Dermis blood vessel endothelial cell (primary cell): Measurements from ENCODE around the gene MRPL57. TPM values are rescaled to one million over a fixed set of nuclear protein-coding genes. Genes with fewer than 3 reads are reported as not detected.
"Not testable (repeated sequence)": the region's sequence is repeated elsewhere in the genome, so short reads cannot be mapped to it uniquely, and the experiment has no call there.

Experiments
- DNase-seq: peaks from one replicate; pipeline ENCODE4 v3.0.0; 2010
- total RNA-seq: library from RNA; depleted of rRNA; stranded (reverse); fragments of >200 nt; gene quantifications from 2 replicates; pipeline ENCODE4 v1.2.3, GENCODE V29; 2014

MRPL57 gene
- total RNA-seq, result 25.9 and 26.3 TPM in 2 replicates

DNA sequence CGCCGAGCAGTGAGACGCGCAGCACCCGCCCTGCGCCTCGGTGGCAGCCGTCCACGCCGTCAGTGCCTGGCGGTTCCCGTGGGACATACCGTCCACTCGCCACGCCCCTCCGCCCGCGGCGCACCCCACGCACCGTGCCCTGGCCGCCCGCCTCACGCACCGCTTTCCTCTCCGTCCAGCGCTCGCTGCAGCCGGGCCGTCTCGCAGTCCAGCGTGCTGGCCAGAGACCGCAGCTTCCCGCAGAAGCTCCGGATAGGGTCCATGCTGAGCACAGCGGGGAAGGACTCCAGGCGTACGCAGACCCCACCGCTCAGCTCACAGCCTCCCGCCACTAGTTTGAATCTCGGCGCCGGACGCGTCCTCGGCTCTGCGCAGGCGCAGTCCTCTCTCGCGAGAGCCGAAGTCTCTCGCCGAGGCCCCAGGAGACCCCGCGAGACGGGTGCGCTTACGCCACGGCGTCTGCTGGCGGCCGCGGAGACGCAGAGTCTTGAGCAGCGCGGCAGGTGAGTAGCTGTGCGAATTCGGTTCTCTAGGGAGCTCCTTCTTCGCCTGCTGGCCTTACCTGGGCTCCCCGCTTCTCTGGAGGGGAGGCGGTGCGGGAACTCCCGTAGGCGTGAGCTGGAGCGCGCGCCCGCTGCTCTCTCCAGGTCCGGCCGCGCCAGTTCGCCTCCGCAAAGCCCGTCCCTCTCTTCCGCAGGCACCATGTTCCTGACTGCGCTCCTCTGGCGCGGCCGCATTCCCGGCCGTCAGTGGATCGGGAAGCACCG, at the start of gene MRPL57, which contains the start of gene SKA3:
Gene MRPL57, plus strand, starts transcription at position 444 of the 767 bp plus-strand sequence. Its CDS starts 259 bp downstream, at position 703.
Gene SKA3, minus strand, starts transcription at position 338 of the 767 bp plus-strand sequence. Its CDS starts 75 bp downstream, at position 263.
- peak; percentile 96 for DNase-seq

DNA sequence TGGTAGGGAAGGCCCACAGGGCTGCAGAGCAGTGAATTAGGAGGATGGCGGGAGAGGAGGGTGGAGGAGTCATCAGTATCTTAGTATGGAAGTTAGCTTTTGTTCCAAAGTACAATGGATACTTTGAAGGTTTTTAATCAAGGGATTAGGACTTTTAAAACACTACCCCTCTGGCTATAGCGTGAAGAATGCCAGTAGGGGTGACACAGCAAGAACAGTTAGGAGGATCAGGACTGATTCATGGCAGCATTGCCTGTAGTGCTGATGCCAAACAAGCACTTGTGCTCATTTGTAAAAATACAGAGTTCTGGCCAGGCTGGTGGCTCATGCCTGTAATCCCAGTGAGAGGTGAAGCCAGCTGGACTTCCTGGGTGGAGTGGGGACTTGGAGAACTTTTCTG, 46.3 kb upstream of the MRPL57 start:
- DNase-seq, result no peak

DNA sequence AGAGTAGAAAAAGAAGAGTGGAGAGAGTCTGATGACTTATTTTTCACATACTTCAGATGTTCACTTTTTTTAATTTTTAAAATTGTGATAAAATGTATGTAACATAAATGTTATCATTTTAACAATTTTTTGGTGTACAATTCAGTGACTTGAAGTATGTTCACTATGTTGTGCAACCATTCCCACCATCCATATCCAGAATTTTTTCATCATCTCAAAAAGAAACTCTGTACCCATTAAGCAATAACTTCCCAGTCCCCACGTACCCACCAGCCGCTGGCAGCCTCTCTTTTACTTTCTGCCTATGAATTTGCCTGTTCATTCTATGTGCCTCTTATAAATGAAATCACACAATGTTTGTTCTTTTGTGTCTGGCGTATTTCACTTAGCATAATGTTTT, 43.4 kb upstream of the MRPL57 start:
- DNase-seq, result no peak

DNA sequence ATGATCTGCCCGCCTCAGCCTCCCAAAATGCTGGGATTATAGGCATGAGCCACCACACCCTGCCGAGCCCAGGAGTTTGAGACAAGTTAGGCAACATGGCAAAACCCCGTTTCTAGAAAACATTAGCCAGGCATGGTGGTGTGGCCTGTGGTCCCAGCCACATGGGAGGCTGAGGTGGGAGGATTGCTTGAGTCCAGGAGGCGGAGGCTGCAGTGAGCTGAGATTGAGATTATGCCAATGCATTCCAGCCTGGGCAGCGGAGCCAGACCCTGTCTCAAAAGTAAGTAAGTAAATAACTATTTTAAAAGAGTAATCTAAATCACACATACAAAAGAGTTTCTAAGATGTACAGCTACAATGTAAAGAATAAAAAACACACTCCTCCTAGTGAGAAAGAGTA, 42.0 kb upstream of the MRPL57 start:
- no peak for DNase-seq

DNA sequence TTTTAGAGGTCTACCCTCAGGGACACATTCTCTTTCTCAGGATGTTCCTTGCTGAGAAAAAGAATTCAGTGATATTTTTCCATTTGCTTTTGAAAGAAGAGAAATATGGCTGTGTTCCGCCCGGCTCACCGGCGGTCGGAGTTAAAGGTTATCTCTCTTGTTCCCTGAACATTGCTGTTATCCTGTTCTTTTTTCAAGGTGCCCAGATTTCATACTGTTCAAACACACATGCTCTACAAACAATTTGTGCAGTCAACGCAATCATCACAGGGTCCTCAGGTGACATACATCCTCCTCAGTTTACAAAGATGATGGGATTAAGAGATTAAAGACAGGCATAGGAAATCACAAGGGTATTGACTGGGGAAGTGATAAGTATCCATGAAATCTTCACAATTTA, 40.6 kb upstream of the MRPL57 start:
- DNase-seq, result not testable (repeated sequence)

DNA sequence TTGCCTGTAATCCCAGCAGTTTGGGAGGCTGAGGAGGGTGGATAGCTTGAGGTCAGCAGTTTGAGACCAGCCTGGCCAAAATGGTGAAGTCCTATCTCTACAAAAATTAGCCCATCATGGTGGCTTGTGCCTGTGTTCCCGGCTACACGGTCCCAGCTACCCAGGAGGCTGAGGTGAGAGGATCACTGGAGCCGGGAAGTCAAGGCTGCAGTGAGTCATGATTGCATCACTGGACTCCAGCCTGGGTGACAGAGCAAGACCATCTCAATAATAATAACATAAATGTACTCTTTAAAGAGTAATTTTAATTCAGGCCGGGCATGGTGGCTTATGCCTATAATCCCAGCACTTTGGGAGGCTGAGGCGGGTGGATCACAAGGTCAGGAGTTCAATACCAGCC, 38.8 kb upstream of the MRPL57 start:
- peak; percentile 11 for DNase-seq

DNA sequence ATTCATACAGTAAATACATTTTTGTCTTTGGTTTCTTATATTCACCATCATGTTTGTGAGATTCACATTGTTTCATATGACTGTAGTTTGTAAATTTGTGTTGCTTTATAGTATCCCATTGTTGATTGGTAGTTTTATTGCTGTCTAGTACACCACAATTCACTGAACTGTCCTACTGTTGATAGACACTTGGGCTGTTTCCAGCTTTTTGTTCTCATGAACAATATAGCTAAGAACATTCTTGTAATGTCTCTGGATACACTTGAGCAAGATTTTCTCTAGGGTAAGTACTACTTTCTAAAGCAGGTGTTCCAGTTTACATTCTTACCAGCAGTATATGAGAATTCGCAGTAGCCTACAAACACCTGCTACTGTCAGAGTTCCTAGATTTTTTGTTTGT, 37.9 kb upstream of the MRPL57 start:
- DNase-seq, result peak; percentile 71

DNA sequence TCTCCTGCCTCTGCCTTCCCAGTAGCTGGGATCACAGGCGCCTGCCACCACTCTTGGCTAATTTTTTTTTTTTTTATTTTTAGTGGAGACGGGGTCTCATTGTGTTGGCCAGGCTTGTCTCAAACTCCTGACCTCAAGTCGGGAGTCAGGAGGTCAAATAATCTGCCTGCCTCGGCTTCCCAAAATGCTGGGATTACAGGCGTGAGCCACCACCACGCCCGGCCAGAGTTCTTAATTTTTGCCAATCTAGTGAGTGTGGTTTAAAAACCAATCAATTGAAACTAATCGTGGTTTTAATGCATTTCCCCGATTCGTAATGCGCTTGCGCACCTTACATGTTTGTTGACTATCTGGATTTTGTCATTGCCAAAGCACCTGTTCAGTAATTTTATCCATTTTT, 37.1 kb upstream of the MRPL57 start:
- no peak for DNase-seq

DNA sequence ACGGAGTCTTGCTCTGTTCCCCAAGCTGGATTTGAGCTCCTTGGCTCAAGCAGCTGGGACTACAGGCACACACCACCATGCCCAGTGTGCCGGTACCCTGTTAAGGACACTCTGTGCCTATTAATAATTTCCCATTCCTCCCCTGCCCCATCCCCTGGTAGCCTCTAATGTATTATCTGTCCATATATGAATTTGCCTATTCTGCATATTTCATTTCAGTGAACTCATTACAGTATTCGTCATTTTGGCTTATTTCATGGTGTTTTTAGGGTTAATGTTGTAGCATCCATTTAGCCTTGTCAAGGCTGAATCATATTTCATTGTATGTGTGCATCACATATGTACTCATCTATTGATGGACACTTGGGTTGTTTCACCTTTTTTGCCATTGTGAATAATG, 33.7 kb upstream of the MRPL57 start:
- DNase-seq, result no peak

DNA sequence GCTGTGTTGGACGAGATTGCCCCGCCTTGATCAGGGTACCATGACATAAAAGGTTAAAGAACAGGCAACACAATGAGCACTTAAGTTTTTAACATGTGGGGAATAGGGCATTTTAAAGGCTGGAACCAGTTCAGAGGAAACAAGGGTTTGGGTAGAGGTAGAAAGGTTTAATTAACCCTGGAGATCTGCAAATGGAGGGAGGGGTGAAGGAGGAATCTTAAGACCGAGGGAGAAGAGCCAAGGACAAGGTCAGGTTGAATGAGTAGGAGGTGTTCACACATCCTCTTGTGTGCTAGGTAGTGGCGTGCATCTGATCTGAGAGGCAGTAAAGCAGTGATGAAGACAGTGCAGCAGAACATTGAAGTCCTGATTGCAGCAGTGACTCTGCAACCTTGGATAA, 28.6 kb upstream of the MRPL57 start:
- DNase-seq, result no peak

DNA sequence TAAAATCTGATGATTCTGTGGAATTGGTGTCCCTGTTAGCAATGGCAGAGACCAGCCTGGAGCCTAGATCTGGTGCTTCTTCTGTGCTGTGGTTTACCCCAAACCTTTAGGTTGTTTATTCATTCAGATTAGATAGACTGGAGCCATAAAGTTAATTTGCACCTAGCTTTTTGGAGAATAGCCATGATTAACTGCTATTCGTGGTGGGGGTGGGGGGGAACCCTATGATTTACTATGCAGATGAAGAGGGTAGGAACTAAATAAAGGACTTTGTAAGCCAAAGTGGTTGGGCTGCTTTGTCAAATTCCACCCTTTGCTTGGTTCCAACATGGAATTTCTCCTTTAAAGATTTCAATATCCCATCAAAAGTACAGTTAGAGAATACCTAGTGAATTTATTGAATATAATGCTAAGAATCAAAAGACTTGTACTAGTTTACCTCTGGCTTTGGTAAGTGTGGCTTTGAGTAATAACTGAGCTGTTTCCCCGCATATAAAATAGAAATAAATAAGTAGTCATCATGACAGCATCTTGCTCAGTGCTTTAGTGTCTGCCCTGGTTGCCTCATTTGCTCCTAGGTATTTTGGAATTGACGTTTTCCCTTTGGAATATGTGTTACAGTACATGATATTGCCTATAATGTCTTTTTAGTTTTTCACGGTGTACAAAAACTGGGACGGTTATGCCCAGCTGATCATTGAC, 27.8 kb upstream of the MRPL57 start:
- DNase-seq, result no peak

DNA sequence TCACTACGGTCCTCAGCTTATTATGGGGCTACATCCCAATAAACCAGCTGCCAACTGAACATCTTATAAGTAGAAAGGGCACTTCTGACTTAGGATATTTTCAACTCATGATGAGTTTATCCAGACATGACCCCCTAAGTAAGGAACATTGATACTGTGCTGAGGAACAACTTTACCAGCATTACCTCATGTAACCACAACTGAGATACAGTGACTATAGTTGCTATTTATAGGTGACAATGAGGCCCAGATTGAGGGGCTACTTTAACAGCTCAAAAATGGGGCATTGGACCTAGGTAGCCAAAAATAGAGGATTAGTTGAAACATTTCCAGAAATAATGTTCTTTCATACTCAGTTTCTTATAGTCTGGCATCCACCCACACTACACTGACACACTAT, 26.9 kb upstream of the MRPL57 start:
- DNase-seq, result no peak

DNA sequence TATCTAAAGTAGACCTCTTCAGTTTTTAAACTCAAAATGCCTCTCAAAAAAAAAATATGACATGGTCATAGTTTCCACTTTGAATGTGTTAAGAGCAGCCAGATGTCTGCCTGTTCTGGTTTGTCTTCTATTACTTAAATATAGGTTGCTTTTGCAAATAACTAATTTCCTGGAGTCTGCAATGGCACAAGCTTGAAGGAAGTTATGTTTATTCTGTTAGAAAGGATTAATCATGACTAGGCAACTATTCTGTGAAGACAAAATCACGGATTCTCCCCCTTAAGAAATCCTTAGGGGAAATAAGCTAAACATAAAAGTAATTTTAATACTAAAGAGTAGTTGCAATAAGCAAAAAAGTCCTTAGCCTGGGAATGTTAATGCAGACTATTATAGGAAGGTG, 26.4 kb upstream of the MRPL57 start:
- peak; percentile 4 for DNase-seq

DNA sequence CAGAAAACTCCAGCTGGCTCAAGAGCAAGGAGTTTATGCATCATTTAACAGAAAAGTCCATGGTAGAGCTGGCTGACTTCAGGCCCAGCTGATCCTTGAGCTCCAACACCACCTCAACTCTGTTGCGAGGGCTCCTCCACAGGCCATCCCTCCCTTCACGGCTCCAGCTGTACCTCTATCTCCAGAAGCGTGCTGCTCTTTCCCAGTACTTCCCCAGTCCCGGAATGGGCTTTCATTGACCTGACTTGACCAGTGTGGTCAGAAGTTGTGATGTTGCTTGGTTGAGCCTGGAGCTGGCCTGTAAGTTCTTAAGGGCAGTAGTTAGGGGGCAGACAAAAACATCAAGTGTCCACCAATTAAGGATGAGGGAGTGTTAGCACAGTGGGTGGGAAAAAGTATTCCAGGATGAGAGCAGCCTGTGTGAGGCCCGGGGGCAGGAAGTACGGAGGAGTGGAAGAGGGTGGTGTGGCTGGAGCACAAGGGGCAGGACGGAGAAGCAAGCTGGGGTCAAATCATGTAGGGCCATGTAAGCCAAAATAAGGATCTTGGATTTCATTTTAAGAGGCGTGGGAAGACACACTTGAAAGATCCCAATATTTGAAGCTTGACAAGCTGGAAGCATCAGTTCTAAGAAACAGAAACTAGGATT, 24.1 kb upstream of the MRPL57 start:
- DNase-seq, result no peak

DNA sequence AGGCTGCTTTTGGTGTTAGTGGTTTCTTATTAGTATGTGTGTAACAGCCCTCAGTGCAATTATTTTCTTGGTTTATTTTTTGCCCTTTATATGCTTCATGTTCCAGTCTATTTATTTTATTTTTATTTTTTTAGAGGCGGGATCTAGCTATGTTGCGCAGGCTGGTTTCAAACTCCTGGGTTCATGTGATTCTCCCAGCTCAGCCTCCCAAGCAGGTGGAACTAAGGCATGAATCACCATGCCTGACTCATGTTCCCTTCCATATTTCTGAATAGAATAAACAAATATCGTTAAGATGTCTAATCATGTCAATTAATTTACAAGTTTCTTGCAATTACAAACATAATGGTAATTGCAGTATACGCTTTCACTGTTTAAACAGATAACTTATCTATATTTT, 11.8 kb upstream of the MRPL57 start:
- peak; percentile 47 for DNase-seq

DNA sequence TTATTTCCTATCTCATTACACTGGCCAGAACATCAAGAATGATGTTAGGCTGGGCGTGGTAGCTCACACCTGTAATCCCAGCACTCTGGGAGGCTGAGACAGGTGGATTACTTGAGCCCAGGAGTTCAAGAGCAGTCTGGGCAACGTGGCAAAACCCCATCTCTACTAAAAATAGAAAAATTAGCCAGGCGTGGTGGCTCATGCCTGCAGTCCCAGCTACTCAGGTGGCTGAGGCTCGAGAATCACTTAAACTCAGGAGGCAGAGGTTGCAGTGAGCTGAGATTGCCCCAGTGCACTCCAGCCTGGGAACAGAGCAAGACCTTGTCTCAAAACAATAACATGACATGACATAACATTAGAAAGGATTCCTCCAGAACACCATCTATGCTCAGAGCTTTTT, 10.9 kb upstream of the MRPL57 start:
- not testable (repeated sequence) for DNase-seq

DNA sequence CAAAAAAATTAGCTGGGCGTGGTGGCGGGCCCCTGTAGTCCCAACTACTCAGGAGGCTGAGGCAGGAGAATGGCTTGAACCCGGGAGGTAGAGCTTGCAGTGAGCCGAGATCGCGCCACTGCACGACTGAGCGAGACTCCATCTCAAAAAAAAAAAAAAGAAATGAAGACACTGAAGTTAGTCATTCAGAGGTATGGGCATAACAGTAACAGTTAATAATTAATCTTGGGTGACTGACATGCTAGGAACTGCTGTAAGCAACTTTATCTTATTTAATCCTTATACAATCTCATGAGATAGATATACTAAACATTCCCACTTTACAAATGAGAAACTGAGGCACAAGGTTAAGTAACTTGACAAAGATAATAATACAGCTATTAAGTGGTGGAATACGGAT, 5.0 kb upstream of the MRPL57 start:
- no peak for DNase-seq

DNA sequence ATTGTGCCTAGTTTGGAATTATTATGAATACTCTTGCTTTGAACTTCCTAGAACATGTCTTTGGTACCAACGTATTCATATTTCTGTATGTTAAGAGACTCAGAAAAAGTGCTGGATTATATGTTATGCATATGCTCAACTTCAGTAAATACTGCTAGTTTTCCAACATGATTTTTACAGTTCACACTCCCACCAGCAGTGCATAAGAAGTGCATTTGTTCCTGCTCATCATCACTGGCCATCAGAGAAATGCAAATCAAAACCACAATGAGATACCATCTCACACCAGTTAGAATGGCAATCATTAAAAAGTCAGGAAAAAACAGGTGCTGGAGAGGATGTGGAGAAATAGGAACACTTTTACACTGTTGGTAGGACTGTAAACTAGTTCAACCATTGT, 2.7 kb upstream of the MRPL57 start:
- not testable (repeated sequence) for DNase-seq

DNA sequence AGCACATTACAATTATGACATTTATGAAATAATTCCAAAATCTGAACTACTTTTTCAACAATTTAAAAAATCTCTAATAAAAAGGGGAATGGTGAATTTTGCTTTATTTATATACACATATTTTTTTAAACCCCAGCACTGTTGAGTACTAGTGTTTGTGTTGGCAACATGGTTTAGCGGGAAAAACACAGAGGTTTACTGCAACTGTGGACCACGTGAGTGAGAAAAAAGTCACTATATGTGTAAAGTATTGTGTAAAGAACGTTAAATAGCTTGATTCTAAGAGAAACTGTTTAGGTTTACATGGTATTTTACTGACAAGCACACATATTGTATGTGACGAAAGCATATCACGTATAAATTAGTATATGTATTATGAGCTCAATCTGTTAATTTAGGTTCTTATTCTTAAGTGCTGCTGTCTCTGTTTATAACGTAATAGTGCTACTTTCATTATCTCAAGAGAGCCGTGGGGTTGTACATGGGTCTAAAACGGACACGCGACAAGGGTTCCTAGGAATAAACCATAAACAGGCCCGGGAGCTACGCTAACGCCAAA, 723 bp upstream of the MRPL57 start:
- peak; percentile 44 for DNase-seq

DNA sequence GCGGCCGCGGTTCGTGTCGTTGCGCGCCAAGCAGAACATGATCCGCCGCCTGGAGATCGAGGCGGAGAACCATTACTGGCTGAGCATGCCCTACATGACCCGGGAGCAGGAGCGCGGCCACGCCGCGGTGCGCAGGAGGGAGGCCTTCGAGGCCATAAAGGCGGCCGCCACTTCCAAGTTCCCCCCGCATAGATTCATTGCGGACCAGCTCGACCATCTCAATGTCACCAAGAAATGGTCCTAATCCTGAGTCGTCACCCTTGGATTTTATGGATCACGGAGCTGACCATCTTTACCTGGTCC, 475 bp downstream of the MRPL57 start:
- no peak for DNase-seq

DNA sequence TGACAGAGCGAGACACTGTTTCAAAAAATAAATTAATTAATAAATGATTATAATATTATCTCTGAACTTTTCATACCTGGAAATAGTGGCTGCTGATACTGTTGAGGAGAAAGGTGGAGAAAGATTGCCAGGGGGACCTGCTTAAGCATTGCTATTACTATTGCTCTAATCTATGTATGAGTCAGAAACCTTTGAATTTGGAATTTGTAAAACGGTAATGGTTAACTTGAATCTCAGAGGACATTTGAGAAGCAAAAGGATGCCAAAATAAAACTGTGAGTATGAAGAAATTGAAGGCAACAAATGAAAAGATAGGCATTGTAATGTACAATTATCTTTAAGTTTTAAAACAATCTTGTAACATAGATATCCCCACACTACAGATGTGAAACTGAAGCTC, 5.2 kb downstream of the MRPL57 start:
- no peak for DNase-seq

DNA sequence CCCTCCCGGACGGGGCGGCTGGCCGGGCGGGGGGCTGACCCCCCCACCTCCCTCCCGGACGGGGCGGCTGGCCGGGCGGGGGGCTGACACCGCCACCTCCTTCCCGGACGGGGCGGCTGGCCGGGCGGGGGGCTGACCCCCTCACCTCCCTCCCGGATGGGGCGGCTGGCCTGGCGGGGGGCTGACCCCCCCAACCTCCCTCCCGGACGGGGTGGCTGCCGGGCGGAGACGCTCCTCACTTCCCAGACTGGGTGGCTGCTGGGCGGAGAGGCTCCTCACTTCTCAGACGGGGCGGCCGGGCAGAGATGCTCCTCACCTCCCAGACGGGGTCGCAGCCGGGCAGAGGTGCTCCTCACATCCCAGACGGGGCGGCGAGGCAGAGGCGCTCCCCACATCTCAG, 10.0 kb downstream of the MRPL57 start:
- not testable (repeated sequence) for DNase-seq

DNA sequence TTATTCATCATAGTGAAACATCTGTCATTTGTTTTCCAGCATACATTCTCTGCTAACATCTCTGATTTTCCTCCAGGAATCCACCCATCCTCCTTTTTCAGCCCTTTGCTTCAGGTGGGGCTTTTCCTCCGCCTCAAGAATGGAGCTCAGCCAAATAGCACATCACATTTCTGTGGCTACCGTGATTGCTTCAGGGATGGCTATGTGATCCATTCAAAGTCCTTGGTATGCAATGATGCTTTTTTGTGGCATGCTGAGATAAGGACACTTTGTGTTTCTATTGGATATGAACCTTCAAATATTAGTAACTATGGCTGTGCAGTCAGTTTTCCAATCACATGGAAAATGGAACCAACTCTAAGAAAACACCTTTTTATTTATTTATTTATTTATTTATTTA, 18.3 kb downstream of the MRPL57 start:
- not testable (repeated sequence) for DNase-seq
